HepG2 (cell line): ENCODE measurements around the gene CD300LF. TPM values are rescaled to one million over a fixed set of nuclear protein-coding genes. Genes with fewer than 3 reads are reported as not detected.
A peak's percentile ranks its signal among the peaks of the same experiment; 100 is the strongest.

ENCODE experiments used
- FLYWCH1 ChIP-seq: sonication (generic); formaldehyde crosslinking; IDR thresholded peaks from 2 replicates; pipeline ENCODE4 v1.8.1; 2023; ENCODE audit warnings: mild to moderate bottlenecking, missing genetic modification reagents
- GMEB1 ChIP-seq: sonication (generic); formaldehyde crosslinking; IDR thresholded peaks from 2 replicates; pipeline ENCODE4 v1.5.1; 2020; ENCODE audit warnings: missing genetic modification reagents, mild to moderate bottlenecking, borderline replicate concordance
- HMGXB3 ChIP-seq: sonication (generic); formaldehyde crosslinking; IDR thresholded peaks from 2 replicates; pipeline ENCODE4 v1.4.0; 2020; ENCODE audit warnings: missing genetic modification reagents, borderline replicate concordance
- KDM1A ChIP-seq: IDR thresholded peaks from 2 replicates; pipeline ENCODE4 v1.6.1; 2016; ENCODE audit warnings: missing compliant biosample characterization
- KDM5A ChIP-seq: fragments of 200-600 bp; sonication (generic); IDR thresholded peaks from 2 replicates; pipeline ENCODE4 v1.7.0; 2018; ENCODE audit warnings: antibody characterized with exemption, mild to moderate bottlenecking, low read length, borderline replicate concordance
- MAFF ChIP-seq: IDR thresholded peaks from 2 replicates; pipeline ENCODE4 v1.6.1; 2011; ENCODE audit warnings: low read depth, low read length, improper control_type of control experiment
- NFKB2 ChIP-seq: sonication (generic); formaldehyde crosslinking; IDR thresholded peaks from 2 replicates; pipeline ENCODE4 v1.4.0; 2020; ENCODE audit warnings: missing genetic modification reagents, borderline replicate concordance
- PCBP2 ChIP-seq: fragments of 200-400 bp; formaldehyde crosslinking; optimal IDR thresholded peaks from 2 replicates; pipeline ENCODE3; 2018; ENCODE audit warnings: low read length, low read depth; ENCODE audit not compliant: poor library complexity, severe bottlenecking
- SMARCC2 ChIP-seq: fragments of 450-650 bp; IDR thresholded peaks from 2 replicates; pipeline ENCODE4 v1.6.1; 2017; ENCODE audit warnings: antibody characterized with exemption, mild to moderate bottlenecking
- SRSF4 ChIP-seq: fragments of 200-400 bp; formaldehyde crosslinking; IDR thresholded peaks from one replicate; pipeline ENCODE4 v1.6.1; 2018; ENCODE audit warnings: mild to moderate bottlenecking, low read depth, low read length, moderate library complexity; ENCODE audit not compliant: poor library complexity, severe bottlenecking
- TEF ChIP-seq: sonication (generic); formaldehyde crosslinking; IDR thresholded peaks from 2 replicates; pipeline ENCODE4 v1.5.0; 2020; ENCODE audit warnings: missing genetic modification reagents
- THAP7 ChIP-seq: sonication (generic); formaldehyde crosslinking; IDR thresholded peaks from 2 replicates; pipeline ENCODE4 v1.8.1; 2023; ENCODE audit warnings: mild to moderate bottlenecking, missing genetic modification reagents
- TIGD3 ChIP-seq: sonication (generic); formaldehyde crosslinking; IDR thresholded peaks from 2 replicates; pipeline ENCODE4 v1.5.1; 2020; ENCODE audit warnings: mild to moderate bottlenecking, missing genetic modification reagents, borderline replicate concordance
- TMF1 ChIP-seq: sonication (generic); formaldehyde crosslinking; IDR thresholded peaks from 2 replicates; pipeline ENCODE4 v1.8.1; 2022; ENCODE audit warnings: low read depth, missing genetic modification reagents
- ZFP41 ChIP-seq: sonication (generic); formaldehyde crosslinking; IDR thresholded peaks from 2 replicates; pipeline ENCODE4 v1.4.0; 2020; ENCODE audit warnings: mild to moderate bottlenecking, missing genetic modification reagents, borderline replicate concordance
- ZNF232 ChIP-seq: sonication (generic); formaldehyde crosslinking; IDR thresholded peaks from 2 replicates; pipeline ENCODE4 v1.4.0; 2020; ENCODE audit warnings: missing genetic modification reagents, borderline replicate concordance
- ZNF253 ChIP-seq: sonication (generic); formaldehyde crosslinking; IDR thresholded peaks from 2 replicates; pipeline ENCODE4 v1.8.0; 2022; ENCODE audit warnings: mild to moderate bottlenecking, missing genetic modification reagents, borderline replicate concordance
- ZNF501 ChIP-seq: sonication (generic); formaldehyde crosslinking; IDR thresholded peaks from 2 replicates; pipeline ENCODE4 v1.5.1; 2020; ENCODE audit warnings: mild to moderate bottlenecking, moderate library complexity, missing genetic modification reagents
- ZNF782 ChIP-seq: sonication (generic); formaldehyde crosslinking; IDR thresholded peaks from 2 replicates; pipeline ENCODE4 v1.4.0; 2020; ENCODE audit warnings: missing genetic modification reagents, mild to moderate bottlenecking, borderline replicate concordance
- polyA plus RNA-seq, 8 experiments: library from polyadenylated mRNA; depleted of rRNA in 3 of 8; stranded (reverse) in 7 of 8; unstranded in 1 of 8; fragments of >200 nt; fragmentation: Illumina TruSeq in 4 of 8; extraction: Trizol in 4 of 8; gene quantifications; 2 replicates each; pipeline versions ENCODE4 v1.2.1 to v1.2.3, GENCODE V29; 2011 to 2016; ENCODE audit warnings: low read depth in 4 of 8, missing spikeins in 1 of 8, mixed read lengths in 1 of 8; ENCODE audit not compliant: insufficient read depth in 1 of 8
- total RNA-seq, 5 experiments: library from RNA; depleted of rRNA; stranded (reverse); fragments of >200 nt; fragmentation: Illumina TruSeq; extraction: Trizol; gene quantifications; 2 replicates each; pipeline ENCODE4 v1.2.3, GENCODE V29; 2016; ENCODE audit warnings: low read depth in 1 of 5

CD300LF gene
- total and polyA plus RNA-seq, 2 of the 13 experiments (the other 11 are each of a cell fraction or from before 2014, with no cell fraction given) = not detected

GRCh38 chr17:74748529-74749278, 36.0 kb upstream of the CD300LF start, which contains the start of gene NHERF1 (continued):
- TF ChIP-seq HMGXB3 (CRISPR knock-in tag) = peak; percentile 75; the same call in 1 of the 2 replicates
- TF ChIP-seq THAP7 (CRISPR knock-in tag) = peak; percentile 44; the same call in 1 of the 2 replicates
- no peak for TF ChIP-seq PCBP2
- peak; percentile 79 for TF ChIP-seq GMEB1 (CRISPR knock-in tag)
- no peak for TF ChIP-seq MAFF
- TF ChIP-seq KDM5A = no peak; the same call in 1 of the 2 replicates
- peak; percentile 48; the same call in 1 of the 2 replicates for TF ChIP-seq ZFP41 (CRISPR knock-in tag)
- TF ChIP-seq KDM1A (CRISPR knock-in tag) = no peak
- peak; percentile 47; the same call in 1 of the 2 replicates for TF ChIP-seq ZNF253 (CRISPR knock-in tag)
- no peak; the same call in 1 of the 2 replicates for TF ChIP-seq ZNF501 (CRISPR knock-in tag)
- peak; percentile 91; the same call in 1 of the 2 replicates for TF ChIP-seq NFKB2 (CRISPR knock-in tag)
- TF ChIP-seq TMF1 = peak; percentile 75; the same call in 1 of the 2 replicates
- TF ChIP-seq TIGD3 (CRISPR knock-in tag) = peak; percentile 84
- TF ChIP-seq SRSF4 = peak; percentile 45
- no peak for TF ChIP-seq FLYWCH1 (CRISPR knock-in tag)
- peak; percentile 68; the same call in 1 of the 2 replicates for TF ChIP-seq ZNF232 (CRISPR knock-in tag)
- TF ChIP-seq TEF (CRISPR knock-in tag) = peak; percentile 86
- TF ChIP-seq SMARCC2 = no peak
- no peak for TF ChIP-seq ZNF782
